T-helper 1 cell treated with Interleukin-12 subunit alpha and Interleukin-12 subunit beta and Interleukin-4 antibody, amounts not matched to agents 30 ng/mL and 1 ng/mL, for 36 hours (primary cell): Measurements from ENCODE around the gene MATN1. TPM values are rescaled to one million over a fixed set of nuclear protein-coding genes. Genes with fewer than 3 reads are reported as not detected.

ENCODE experiments used
- intact Hi-C: fragments of 100-400 bp; cut with micrococcal nuclease; formaldehyde crosslinking; loops from one replicate; pipeline ENCODE4 v1.15.1; 2024
- total RNA-seq: library from RNA; stranded (reverse); gene quantifications from 2 replicates; pipeline ENCODE4 v1.2.3, GENCODE V29; 2022

Gene MATN1
- total RNA-seq, 1 donor from 2014 or later, result not detected

GRCh38 chr1:30720271-30721223, 2.8 kb downstream of the MATN1 start:
- intact Hi-C loops, result no loop called here

GRCh38 chr1:30719406-30720270, 3.7 kb downstream of the MATN1 start:
- intact Hi-C loops, result loop anchor here (1.0 to 10.0 kb wide), 9 partner anchors 60 to 1489 kb away; partner anchors contain the start of genes KHDRBS1, MECR, PUM1 and SNRNP40

GRCh38 chr1:30718636-30719405, 4.6 kb downstream of the MATN1 start:
- intact Hi-C loops, result loop anchor here (1.0 to 10.0 kb wide), 15 partner anchors 24 to 1537 kb away; partner anchors contain the start of genes KHDRBS1, LAPTM5, MECR and PUM1

- intact Hi-C loops, result loop anchor here (1.0 to 10.0 kb wide), 12 partner anchors 25 to 1536 kb away; partner anchors contain the start of genes KHDRBS1, LAPTM5, MECR and PUM1
These were observed 5.2 kb downstream of the MATN1 start for GRCh38 chr1:30718091-30718635.

GRCh38 chr1:30716646-30717045, 6.7 kb downstream of the MATN1 start:
- intact Hi-C loops, result loop anchor here (10.0 kb wide), 1 partner anchor 332 kb away; no protein-coding TSS in a partner anchor

- intact Hi-C loops, result loop anchor here (10.0 kb wide), 1 partner anchor 331 kb away; no protein-coding TSS in a partner anchor
These were observed 7.5 kb downstream of the MATN1 start for GRCh38 chr1:30715886-30716285.

GRCh38 chr1:30715216-30715615, 8.2 kb downstream of the MATN1 start:
- intact Hi-C loops, result loop anchor here (10.0 kb wide), 1 partner anchor 330 kb away; no protein-coding TSS in a partner anchor

GRCh38 chr1:30714536-30715090, 8.8 kb downstream of the MATN1 start:
- intact Hi-C loops, result loop anchor here (10.0 kb wide), 1 partner anchor 330 kb away; no protein-coding TSS in a partner anchor

- intact Hi-C loops, result loop anchor here (10.0 kb wide), 1 partner anchor 329 kb away; no protein-coding TSS in a partner anchor
These were observed 9.4 kb downstream of the MATN1 start for GRCh38 chr1:30714025-30714424.

- intact Hi-C loops, result loop anchor here (10.0 kb wide), 1 partner anchor 329 kb away; no protein-coding TSS in a partner anchor
These were observed 10.1 kb downstream of the MATN1 start for GRCh38 chr1:30713311-30713710.

- intact Hi-C loops, result loop anchor here (10.0 kb wide), 1 partner anchor 328 kb away; no protein-coding TSS in a partner anchor
These were observed 10.8 kb downstream of the MATN1 start for GRCh38 chr1:30712583-30712982.

GRCh38 chr1:30710407-30710806, 13.0 kb downstream of the MATN1 start:
- intact Hi-C loops, result loop anchor here (10.0 kb wide), 1 partner anchor 326 kb away; no protein-coding TSS in a partner anchor

GRCh38 chr1:30708361-30708728, 15.0 kb downstream of the MATN1 start:
- intact Hi-C loops, result loop anchor here (1.0 to 10.0 kb wide), 3 partner anchors 1334 to 1676 kb away; partner anchors contain the start of gene PTPRU

GRCh38 chr1:30707412-30708360, 15.7 kb downstream of the MATN1 start:
- intact Hi-C loops, result loop anchor here (1.0 to 10.0 kb wide), 3 partner anchors 1333 to 1675 kb away; partner anchors contain the start of gene PTPRU

- intact Hi-C loops, result loop anchor here (5.0 to 10.0 kb wide), 2 partner anchors 1332 to 1674 kb away; no protein-coding TSS in a partner anchor
These were observed 16.9 kb downstream of the MATN1 start for GRCh38 chr1:30706528-30706927.

GRCh38 chr1:30705698-30706097, 17.7 kb downstream of the MATN1 start:
- intact Hi-C loops, result loop anchor here (5.0 to 10.0 kb wide), 2 partner anchors 1331 to 1673 kb away; no protein-coding TSS in a partner anchor

- intact Hi-C loops, result loop anchor here (5.0 to 10.0 kb wide), 2 partner anchors 1330 to 1673 kb away; no protein-coding TSS in a partner anchor
These were observed 18.4 kb downstream of the MATN1 start for GRCh38 chr1:30704765-30705509.
